ENCODE measurements around the gene TWF2.

- peak in 3 of 4 donors; percentile 63 to 88 (median 83) for TF ChIP-seq POLR2A (IDR thresholded peaks at IDR 0.05)
- peak in 4 of 6 experiments; percentile 18 to 30 (median 24) for TF ChIP-seq CTCF (IDR thresholded peaks at IDR 0.05)
Observed at GRCh38 chr3:52197842-52198625, 40.9 kb downstream of the TWF2 start, which contains the start of gene ALAS1.

Data from esophagus squamous epithelium (tissue), 4 donors.